Measurements from ENCODE around the gene DNMT3B. TPM values are rescaled to one million over a fixed set of nuclear protein-coding genes. Genes with fewer than 3 reads are reported as not detected.
"Not testable (repeated sequence)": the region's sequence is repeated elsewhere in the genome, so short reads cannot be mapped to it uniquely, and the experiment has no call there.

DNMT3B gene
- total RNA-seq, 1 experiment from 2014 or later = 3.5 TPM

DNA sequence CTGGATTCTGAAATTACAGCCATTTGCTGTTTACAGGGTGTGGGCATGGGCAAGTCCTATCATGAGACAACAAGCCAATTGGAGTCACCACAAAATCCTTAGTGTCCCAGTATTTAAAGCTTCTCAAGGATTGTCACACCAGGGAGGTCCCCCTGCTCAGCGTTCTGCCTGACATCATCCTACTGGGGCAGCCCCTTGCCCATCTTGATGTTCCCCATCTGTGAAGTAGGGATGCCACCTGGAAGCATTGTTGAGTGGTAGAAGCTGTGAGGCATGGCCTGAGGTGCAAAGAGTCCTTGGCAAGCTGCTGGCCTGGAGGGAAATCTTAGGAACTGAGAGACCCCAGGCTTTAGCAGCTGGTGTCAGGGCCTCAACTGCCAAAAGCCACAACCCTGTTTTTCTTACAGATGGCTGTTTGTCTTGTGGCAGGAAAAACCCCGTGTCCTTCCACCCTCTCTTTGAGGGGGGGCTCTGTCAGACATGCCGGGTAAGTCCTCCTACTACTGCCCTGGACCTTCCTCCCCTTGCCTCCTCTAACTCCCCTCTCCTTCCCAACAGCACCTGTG lies 34.3 kb downstream of the DNMT3B start:
- in situ Hi-C loops (cut with HindIII; ENCODE audit: low pct_unique_long_range_greater_than_20kb, low sequenced_read_pairs) = no loop called here
- Histone ChIP-seq H3K36me3 (ENCODE audit: control insufficient read depth, insufficient read depth, low read length) (no peaks in the 10 kb centered on the region), H3K27ac (ENCODE audit: low read length) (no peak overlapping the region), H3K9me3 (ENCODE audit: control insufficient read depth, insufficient read depth, low read depth, low read length) (no peaks in the 10 kb centered on the region), H3K27me3 (ENCODE audit: control insufficient read depth, insufficient read depth, low read length) (no peaks in the 10 kb centered on the region), H3K4me1 (ENCODE audit: control insufficient read depth, insufficient read depth, low read length) (no peaks in the 10 kb centered on the region), H3K4me3 (ENCODE audit: low read depth in 2 of 2, low read length in 2 of 2) (no peak overlapping the region)
- DNase-seq (ENCODE audit: low read depth, low spot score) (no peak), ATAC-seq (no peak)
- ChIA-PET CTCF (no interaction called here), POLR2A (no interaction called here)
- TF ChIP-seq POLR2AphosphoS5 (IDR thresholded peaks at IDR 0.05; ENCODE audit: low read depth, low read length) = no peak
- no peak for TF ChIP-seq SIN3A (IDR thresholded peaks at IDR 0.05; ENCODE audit: borderline replicate concordance, insufficient read depth, low read depth, low read length)
- TF ChIP-seq, protein P1, sequence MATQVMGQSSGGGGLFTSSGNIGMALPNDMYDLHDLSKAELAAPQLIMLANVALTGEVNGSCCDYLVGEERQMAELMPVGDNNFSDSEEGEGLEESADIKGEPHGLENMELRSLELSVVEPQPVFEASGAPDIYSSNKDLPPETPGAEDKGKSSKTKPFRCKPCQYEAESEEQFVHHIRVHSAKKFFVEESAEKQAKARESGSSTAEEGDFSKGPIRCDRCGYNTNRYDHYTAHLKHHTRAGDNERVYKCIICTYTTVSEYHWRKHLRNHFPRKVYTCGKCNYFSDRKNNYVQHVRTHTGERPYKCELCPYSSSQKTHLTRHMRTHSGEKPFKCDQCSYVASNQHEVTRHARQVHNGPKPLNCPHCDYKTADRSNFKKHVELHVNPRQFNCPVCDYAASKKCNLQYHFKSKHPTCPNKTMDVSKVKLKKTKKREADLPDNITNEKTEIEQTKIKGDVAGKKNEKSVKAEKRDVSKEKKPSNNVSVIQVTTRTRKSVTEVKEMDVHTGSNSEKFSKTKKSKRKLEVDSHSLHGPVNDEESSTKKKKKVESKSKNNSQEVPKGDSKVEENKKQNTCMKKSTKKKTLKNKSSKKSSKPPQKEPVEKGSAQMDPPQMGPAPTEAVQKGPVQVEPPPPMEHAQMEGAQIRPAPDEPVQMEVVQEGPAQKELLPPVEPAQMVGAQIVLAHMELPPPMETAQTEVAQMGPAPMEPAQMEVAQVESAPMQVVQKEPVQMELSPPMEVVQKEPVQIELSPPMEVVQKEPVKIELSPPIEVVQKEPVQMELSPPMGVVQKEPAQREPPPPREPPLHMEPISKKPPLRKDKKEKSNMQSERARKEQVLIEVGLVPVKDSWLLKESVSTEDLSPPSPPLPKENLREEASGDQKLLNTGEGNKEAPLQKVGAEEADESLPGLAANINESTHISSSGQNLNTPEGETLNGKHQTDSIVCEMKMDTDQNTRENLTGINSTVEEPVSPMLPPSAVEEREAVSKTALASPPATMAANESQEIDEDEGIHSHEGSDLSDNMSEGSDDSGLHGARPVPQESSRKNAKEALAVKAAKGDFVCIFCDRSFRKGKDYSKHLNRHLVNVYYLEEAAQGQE (IDR thresholded peaks at IDR 0.05; ENCODE audit: insufficient read depth in 1 of 2, low read depth in 2 of 2, low read length in 1 of 2) = no peak
- TF ChIP-seq, protein P2, sequence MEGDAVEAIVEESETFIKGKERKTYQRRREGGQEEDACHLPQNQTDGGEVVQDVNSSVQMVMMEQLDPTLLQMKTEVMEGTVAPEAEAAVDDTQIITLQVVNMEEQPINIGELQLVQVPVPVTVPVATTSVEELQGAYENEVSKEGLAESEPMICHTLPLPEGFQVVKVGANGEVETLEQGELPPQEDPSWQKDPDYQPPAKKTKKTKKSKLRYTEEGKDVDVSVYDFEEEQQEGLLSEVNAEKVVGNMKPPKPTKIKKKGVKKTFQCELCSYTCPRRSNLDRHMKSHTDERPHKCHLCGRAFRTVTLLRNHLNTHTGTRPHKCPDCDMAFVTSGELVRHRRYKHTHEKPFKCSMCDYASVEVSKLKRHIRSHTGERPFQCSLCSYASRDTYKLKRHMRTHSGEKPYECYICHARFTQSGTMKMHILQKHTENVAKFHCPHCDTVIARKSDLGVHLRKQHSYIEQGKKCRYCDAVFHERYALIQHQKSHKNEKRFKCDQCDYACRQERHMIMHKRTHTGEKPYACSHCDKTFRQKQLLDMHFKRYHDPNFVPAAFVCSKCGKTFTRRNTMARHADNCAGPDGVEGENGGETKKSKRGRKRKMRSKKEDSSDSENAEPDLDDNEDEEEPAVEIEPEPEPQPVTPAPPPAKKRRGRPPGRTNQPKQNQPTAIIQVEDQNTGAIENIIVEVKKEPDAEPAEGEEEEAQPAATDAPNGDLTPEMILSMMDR (IDR thresholded peaks at IDR 0.05) = no peak
- TF ChIP-seq TCF7L2 (IDR thresholded peaks at IDR 0.05; ENCODE audit: low read depth, low read length) = no peak
- intact Hi-C loops (cut with micrococcal nuclease; ENCODE audit: unreplicated experiment) = no loop called here
- BruUV-seq (replicated peaks) = no TSS peak

DNA sequence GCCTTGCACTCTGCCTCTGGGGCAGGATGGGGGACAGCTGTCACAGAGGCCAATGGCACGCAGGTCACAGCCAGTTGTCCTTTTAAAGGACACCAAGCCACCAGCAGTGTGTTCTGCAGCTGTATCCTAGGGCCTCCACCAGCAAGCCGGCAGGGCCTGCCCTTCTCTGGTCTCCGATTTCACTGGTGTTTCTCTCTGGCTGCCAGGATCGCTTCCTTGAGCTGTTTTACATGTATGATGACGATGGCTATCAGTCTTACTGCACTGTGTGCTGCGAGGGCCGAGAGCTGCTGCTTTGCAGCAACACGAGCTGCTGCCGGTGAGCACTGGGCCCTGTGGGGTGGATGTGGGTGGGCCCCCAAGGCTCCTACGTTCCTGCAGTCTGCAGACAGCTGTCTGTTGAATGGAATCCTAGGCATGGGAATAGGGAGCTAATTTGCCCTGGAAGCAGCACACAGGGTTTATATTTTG lies 34.8 kb downstream of the DNMT3B start:
- TF ChIP-seq TCF7L2 (IDR thresholded peaks at IDR 0.05; ENCODE audit: low read depth, low read length) (no peak), POLR2AphosphoS5 (IDR thresholded peaks at IDR 0.05; ENCODE audit: low read depth, low read length) (no peak), SIN3A (IDR thresholded peaks at IDR 0.05; ENCODE audit: borderline replicate concordance, insufficient read depth, low read depth, low read length) (no peak)
- TF ChIP-seq, protein P2 (IDR thresholded peaks at IDR 0.05) = no peak
- TF ChIP-seq, protein P1 (IDR thresholded peaks at IDR 0.05; ENCODE audit: insufficient read depth in 1 of 2, low read depth in 2 of 2, low read length in 1 of 2) = no peak
- Histone ChIP-seq H3K27me3 (ENCODE audit: control insufficient read depth, insufficient read depth, low read length) (no peaks in the 10 kb centered on the region), H3K27ac (ENCODE audit: low read length) (no peak overlapping the region), H3K4me1 (ENCODE audit: control insufficient read depth, insufficient read depth, low read length) (no peaks in the 10 kb centered on the region), H3K36me3 (ENCODE audit: control insufficient read depth, insufficient read depth, low read length) (no peaks in the 10 kb centered on the region), H3K4me3 (ENCODE audit: low read depth in 2 of 2, low read length in 2 of 2) (no peak overlapping the region), H3K9me3 (ENCODE audit: control insufficient read depth, insufficient read depth, low read depth, low read length) (no peaks in the 10 kb centered on the region)
- no TSS peak for BruUV-seq (replicated peaks)
- DNase-seq (ENCODE audit: low read depth, low spot score) = no peak
- intact Hi-C loops (cut with micrococcal nuclease; ENCODE audit: unreplicated experiment) = no loop called here
- ChIA-PET POLR2A (no interaction called here), CTCF (interaction anchor here (0.5 kb wide), 1 partner anchor 22 kb away, joined by 4 read pairs; the partner anchor contains the start of gene MAPRE1)
- no peak for ATAC-seq
- in situ Hi-C loops (cut with HindIII; ENCODE audit: low pct_unique_long_range_greater_than_20kb, low sequenced_read_pairs) = no loop called here

DNA sequence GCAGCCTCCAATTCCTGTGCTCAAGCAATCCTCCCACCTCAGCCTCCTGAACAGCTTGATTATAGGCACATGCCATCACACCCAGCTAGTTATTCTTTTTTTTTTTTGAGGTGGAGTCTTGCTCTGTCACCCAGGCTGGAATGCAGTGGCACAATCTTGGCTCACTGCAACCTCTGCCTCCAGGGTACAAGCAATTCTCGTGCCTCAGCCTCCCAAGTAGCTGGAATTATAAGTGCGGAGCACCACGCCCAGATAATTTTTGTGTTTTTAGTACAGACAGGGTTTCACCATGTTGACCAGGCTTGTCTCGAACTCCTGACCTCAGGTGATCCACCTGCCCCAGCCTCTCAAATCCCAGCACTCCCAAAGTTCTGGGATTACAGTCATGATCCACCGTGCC lies 35.4 kb downstream of the DNMT3B start:
- intact Hi-C loops (cut with micrococcal nuclease; ENCODE audit: unreplicated experiment); H3K4me3 ChIP-seq (ENCODE audit: low read depth in 2 of 2, low read length in 2 of 2); in situ Hi-C loops (cut with HindIII; ENCODE audit: low pct_unique_long_range_greater_than_20kb, low sequenced_read_pairs); H3K36me3 ChIP-seq (ENCODE audit: control insufficient read depth, insufficient read depth, low read length); H3K4me1 ChIP-seq (ENCODE audit: control insufficient read depth, insufficient read depth, low read length); ATAC-seq; H3K27me3 ChIP-seq (ENCODE audit: control insufficient read depth, insufficient read depth, low read length); DNase-seq (ENCODE audit: low read depth, low spot score); H3K27ac ChIP-seq (ENCODE audit: low read length); H3K9me3 ChIP-seq (ENCODE audit: control insufficient read depth, insufficient read depth, low read depth, low read length); BruUV-seq (replicated peaks); POLR2A ChIA-PET: not testable (repeated sequence)
- CTCF ChIA-PET = interaction anchor here (0.5 kb wide), 1 partner anchor 22 kb away, joined by 4 read pairs; the partner anchor contains the start of gene MAPRE1
